Lung (tissue), 12 donors: ENCODE results near the gene SLC5A2. TPM values are rescaled to one million over a fixed set of nuclear protein-coding genes. Genes with fewer than 3 reads are reported as not detected.
A peak's percentile ranks its signal among the peaks of the same experiment; 100 is the strongest.

Experiments
- ATAC-seq: fragments of 200-7000 bp; cut with Tn5 transposase; one replicate; pipeline ENCODE4 v1.9.1; 2020; ENCODE audit warnings: moderate number of reproducible peaks; ENCODE audit not compliant: insufficient read depth, low FRiP score
- DNase-seq, 3 donors: peaks; one replicate each; pipeline ENCODE4 v3.0.0-alpha.2; 2013 to 2017
- H3K27ac ChIP-seq, 2 donors: one replicate each; pipeline ENCODE4 v1.5.1; 2013; ENCODE audit warnings: mild to moderate bottlenecking in 2 of 2, moderate library complexity in 2 of 2, control low read depth in 1 of 2, inconsistent platforms in 1 of 2, low read depth in 1 of 2, low read length in 1 of 2
- H3K27me3 ChIP-seq, 3 donors: one replicate each; pipeline ENCODE4 v1.5.1; 2013; ENCODE audit warnings: low read length in 2 of 3; ENCODE audit not compliant: control insufficient read depth in 3 of 3, insufficient read depth in 3 of 3
- H3K36me3 ChIP-seq, 4 donors: one replicate each; pipeline ENCODE4 v1.5.1; 2013; ENCODE audit warnings: low read length in 4 of 4, mild to moderate bottlenecking in 1 of 4, moderate library complexity in 1 of 4; ENCODE audit not compliant: control insufficient read depth in 4 of 4, insufficient read depth in 4 of 4
- H3K4me1 ChIP-seq, 5 donors: one replicate each; pipeline ENCODE4 v1.5.1; 2013; ENCODE audit warnings: low read length in 5 of 5, mild to moderate bottlenecking in 2 of 5, moderate library complexity in 1 of 5; ENCODE audit not compliant: control insufficient read depth in 5 of 5, insufficient read depth in 5 of 5
- H3K4me3 ChIP-seq: one replicate; pipeline ENCODE4 v1.5.1; 2013; ENCODE audit warnings: mild to moderate bottlenecking, control low read depth, moderate library complexity
- H3K9ac ChIP-seq, 2 donors: one replicate each; pipeline ENCODE4 v1.5.1; 2013; ENCODE audit warnings: low read length in 2 of 2, control low read depth in 1 of 2; ENCODE audit not compliant: insufficient read depth in 1 of 2
- H3K9me3 ChIP-seq, 4 donors: one replicate each; pipeline ENCODE4 v1.5.1; 2013; ENCODE audit warnings: low read length in 3 of 4, mild to moderate bottlenecking in 1 of 4, moderate library complexity in 1 of 4; ENCODE audit not compliant: control insufficient read depth in 4 of 4, insufficient read depth in 3 of 4
- WGBS, 2 donors: extraction: QIAGEN DNeasy Blood & Tissue Kit; methylation state at CpG; one replicate each; pipeline ENCODE4 v1.1.7; 2013; 5-methylcytosine and 5-hydroxymethylcytosine counted together
- polyA plus RNA-seq, 2 donors: library from polyadenylated mRNA; stranded (reverse); fragments of 200-250 nt; gene quantifications; one replicate each; pipeline ENCODE4 v1.2.1, GENCODE V29; 2013
- total RNA-seq, 2 donors: library from RNA; depleted of rRNA in 1 of 2; stranded (reverse); fragments of >200 nt in 1 of 2; gene quantifications; one replicate each; pipeline ENCODE4 v1.2.1, GENCODE V29; 2014 to 2021
- TF ChIP-seq, protein P1 (sequence below): IDR thresholded peaks from 2 replicates; pipeline ENCODE4 v1.5.1; 2012; ENCODE audit warnings: mild to moderate bottlenecking; ENCODE audit errors: control extremely low read depth, extremely low read depth
- donor health status: control.
- donor health status: control.
- donor health status: Bipolar disorder and iron deficiency.
- donor health status: healthy.
- donor health status: DM: yes; HTN: yes; CAD: no.

The SLC5A2 gene
- total and polyA plus RNA-seq, 4 donors: 0.85 to 3.1 (median 2.3) TPM

DNA sequence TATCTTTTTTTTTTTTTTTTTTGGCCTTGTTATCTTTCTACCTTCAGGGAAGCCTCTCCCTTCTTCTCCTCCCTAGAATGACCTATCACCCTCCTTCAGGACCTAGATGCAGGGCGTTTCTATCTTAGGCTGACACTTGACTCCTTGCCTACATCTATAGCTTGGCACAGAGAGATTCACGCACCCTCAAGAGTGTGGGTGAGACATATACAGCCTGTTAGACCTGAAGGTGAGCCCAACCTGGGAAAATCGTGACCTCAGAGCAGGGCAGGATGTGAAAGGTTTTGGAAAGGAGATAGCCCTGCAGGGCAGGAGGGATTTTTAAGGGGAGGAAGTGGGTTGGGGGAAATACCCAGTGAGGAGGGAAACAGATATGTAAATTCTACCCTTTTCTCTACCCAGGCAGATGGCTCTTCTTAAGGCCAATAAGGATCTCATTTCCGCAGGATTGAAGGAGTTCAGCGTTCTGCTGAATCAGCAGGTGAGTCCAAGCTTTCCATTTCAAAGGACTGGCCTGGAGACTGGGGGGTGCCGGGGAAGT lies 44.9 kb downstream of the SLC5A2 start, which contains the start of gene AHSP:
Gene AHSP (plus strand): TSS at position 167 of the 541 bp plus-strand sequence. CDS start 240 bp downstream, at position 407.
- TF ChIP-seq, protein P1, sequence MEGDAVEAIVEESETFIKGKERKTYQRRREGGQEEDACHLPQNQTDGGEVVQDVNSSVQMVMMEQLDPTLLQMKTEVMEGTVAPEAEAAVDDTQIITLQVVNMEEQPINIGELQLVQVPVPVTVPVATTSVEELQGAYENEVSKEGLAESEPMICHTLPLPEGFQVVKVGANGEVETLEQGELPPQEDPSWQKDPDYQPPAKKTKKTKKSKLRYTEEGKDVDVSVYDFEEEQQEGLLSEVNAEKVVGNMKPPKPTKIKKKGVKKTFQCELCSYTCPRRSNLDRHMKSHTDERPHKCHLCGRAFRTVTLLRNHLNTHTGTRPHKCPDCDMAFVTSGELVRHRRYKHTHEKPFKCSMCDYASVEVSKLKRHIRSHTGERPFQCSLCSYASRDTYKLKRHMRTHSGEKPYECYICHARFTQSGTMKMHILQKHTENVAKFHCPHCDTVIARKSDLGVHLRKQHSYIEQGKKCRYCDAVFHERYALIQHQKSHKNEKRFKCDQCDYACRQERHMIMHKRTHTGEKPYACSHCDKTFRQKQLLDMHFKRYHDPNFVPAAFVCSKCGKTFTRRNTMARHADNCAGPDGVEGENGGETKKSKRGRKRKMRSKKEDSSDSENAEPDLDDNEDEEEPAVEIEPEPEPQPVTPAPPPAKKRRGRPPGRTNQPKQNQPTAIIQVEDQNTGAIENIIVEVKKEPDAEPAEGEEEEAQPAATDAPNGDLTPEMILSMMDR: no peak
- DNase-seq (no peak), ATAC-seq (no peak)
- no peak within 1 kb of the TSS for H3K4me3 ChIP-seq
- no peaks in the 10 kb centered on the region for H3K36me3 ChIP-seq
- peak within 1 kb of the TSS in 1 of 2 donors; percentile 0 for H3K9ac ChIP-seq
- H3K27ac ChIP-seq: no peak within 1 kb of the TSS
- peaks cover 0 to 4% (median 0%) of the 10 kb centered on the region in 4 donors for H3K9me3 ChIP-seq
- peaks cover 0 to 11% (median 1%) of the 10 kb centered on the region in 5 donors for H3K4me1 ChIP-seq
- H3K27me3 ChIP-seq: peaks cover 0 to 11% (median 0%) of the 10 kb centered on the region in 3 donors
- WGBS, 2 donors: 75 to 81% methylated on average over 6 of the region's 6 CpGs

DNA sequence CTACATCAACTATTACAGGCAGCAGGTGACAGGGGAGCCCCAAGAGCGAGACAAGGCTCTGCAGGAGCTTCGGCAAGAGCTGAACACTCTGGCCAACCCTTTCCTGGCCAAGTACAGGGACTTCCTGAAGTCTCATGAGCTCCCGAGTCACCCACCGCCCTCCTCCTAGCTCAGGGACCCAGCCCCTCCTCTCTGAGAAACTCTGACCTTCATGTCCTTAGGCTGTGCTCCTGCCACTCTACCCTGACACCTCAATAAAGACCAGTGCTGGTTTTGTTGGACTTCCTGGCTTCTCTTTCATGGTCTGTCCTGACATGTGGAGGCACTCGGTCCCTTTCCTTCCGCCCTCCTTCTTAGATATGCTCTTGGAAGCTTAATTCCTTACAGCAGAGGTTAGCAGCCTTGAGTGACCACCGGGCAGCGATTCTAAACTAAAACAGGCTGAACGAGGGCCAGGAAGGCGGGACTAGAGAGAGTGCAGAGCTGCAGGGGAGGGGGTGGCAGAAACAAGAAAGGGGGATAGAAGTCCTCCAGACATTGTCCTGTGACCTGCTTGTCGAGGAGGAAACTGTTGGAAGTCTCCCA lies 45.7 kb downstream of the SLC5A2 start:
- 39 to 58% methylated on average over 11 of the region's 11 CpGs for WGBS, 2 donors
- H3K9ac ChIP-seq: peak overlapping the region; percentile 0 to 57
- H3K9me3 ChIP-seq: peaks cover 0 to 4% (median 0%) of the 10 kb centered on the region in 4 donors
- TF ChIP-seq, protein P1: no peak
- no peaks in the 10 kb centered on the region for H3K36me3 ChIP-seq
- no peak overlapping the region for H3K4me3 ChIP-seq
- no peak overlapping the region for H3K27ac ChIP-seq
- peaks cover 0 to 11% (median 1%) of the 10 kb centered on the region in 5 donors for H3K4me1 ChIP-seq
- peaks cover 0 to 11% (median 0%) of the 10 kb centered on the region in 3 donors for H3K27me3 ChIP-seq
- DNase-seq: peak in 1 of 3 donors; percentile 62
- ATAC-seq: no peak

DNA sequence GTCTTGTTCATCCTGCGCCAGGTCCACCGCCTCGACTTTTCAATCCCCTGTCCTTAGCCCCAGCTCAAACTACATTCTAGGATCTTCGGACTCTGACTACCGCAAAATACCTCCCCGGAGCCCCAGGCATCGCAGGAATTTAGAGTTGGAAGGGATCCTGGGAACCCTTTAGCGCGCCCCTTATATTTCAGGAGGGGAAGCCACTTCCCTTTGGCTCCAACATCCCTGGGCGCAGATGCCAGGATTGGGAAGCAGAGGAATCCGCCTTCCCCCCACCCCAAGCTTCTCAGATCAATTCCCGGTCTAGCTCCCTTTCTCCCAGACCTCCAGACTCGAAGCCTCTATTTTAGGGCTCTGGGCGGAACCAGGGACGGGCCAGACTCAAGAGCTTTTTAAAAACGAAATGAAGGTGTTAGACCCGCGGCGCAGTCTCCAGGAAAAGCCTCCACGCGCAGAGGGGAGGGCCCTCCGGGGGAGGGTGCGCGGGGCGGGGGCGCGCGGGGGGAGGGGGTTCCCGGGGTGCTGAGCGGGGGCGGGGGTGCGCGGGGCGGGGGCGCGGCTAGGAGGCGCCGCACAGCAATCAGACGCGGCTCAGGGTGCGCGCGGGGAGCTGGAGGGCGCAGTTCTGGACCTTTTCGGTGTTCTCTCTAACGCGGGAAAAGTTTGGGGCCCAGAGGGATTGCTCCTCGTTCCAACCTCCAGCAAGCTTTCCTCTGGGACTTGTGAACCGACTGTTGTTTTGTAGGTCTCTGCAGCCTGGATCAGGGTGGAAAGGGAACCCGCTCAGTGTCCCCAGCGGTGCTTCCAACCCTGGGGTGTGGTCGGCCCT lies 46.4 kb downstream of the SLC5A2 start:
- DNase-seq (peak; percentile 80 to 85 (median 84)), ATAC-seq (peak; percentile 36)
- H3K27me3 ChIP-seq: peaks cover 0 to 11% (median 0%) of the 10 kb centered on the region in 3 donors
- TF ChIP-seq, protein P1: no peak
- H3K9me3 ChIP-seq: peaks cover 0 to 4% (median 0%) of the 10 kb centered on the region in 4 donors
- H3K27ac ChIP-seq: no peak overlapping the region
- peak overlapping the region; percentile 0 to 57 for H3K9ac ChIP-seq
- H3K4me1 ChIP-seq: peaks cover 0 to 11% (median 1%) of the 10 kb centered on the region in 5 donors
- WGBS, 2 donors: 5 to 12% methylated on average over 36 to 52 of the region's 52 CpGs
- no peaks in the 10 kb centered on the region for H3K36me3 ChIP-seq
- H3K4me3 ChIP-seq: no peak overlapping the region
